Measurements from ENCODE around the gene GRIN1.

DNA sequence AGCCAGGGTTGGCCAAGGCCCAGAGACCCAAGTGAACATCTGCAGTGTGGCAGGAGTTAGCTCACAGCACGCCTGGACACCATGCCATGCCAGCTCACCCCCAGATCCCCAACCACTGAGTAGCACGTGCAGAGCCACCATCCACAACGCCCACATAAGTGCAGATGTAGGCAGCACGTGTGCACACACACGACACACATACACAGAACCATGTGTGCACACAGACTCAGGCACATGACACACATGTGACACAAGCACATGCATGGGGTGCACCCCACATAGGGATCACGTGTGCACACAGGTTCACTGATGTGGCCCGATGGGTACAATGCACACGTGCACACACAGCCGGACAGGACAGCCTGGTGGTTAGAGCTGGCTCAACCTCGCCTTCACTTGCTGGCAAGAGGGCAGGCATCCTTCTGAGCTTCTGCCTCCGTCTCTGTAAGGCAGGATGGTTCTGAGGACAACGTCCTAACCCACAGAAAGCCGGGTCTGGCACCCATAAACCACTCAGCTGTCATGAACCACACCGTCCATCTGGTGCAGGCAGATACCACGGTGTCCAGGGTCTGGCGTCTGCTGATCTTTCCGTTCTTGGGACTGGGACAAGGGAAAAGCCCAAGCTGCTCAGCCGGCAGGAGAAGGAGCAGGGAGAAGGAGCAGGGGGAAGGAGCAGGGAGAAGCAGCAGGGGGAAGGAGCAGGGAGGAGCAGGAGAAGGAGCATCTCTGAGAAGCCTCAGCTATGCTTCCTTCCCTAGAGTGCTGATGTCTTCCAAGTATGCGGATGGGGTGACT lies 18.9 kb downstream of the GRIN1 start:
- TF ChIP-seq, protein P1, sequence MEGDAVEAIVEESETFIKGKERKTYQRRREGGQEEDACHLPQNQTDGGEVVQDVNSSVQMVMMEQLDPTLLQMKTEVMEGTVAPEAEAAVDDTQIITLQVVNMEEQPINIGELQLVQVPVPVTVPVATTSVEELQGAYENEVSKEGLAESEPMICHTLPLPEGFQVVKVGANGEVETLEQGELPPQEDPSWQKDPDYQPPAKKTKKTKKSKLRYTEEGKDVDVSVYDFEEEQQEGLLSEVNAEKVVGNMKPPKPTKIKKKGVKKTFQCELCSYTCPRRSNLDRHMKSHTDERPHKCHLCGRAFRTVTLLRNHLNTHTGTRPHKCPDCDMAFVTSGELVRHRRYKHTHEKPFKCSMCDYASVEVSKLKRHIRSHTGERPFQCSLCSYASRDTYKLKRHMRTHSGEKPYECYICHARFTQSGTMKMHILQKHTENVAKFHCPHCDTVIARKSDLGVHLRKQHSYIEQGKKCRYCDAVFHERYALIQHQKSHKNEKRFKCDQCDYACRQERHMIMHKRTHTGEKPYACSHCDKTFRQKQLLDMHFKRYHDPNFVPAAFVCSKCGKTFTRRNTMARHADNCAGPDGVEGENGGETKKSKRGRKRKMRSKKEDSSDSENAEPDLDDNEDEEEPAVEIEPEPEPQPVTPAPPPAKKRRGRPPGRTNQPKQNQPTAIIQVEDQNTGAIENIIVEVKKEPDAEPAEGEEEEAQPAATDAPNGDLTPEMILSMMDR (IDR thresholded peaks at IDR 0.05; ENCODE audit: low read length), result no peak
- no peak for TF ChIP-seq EZH2 (IDR thresholded peaks at IDR 0.05; ENCODE audit: borderline replicate concordance, low read length)

Measured in OCI-LY1 (cell line).